Activated effector memory CD4-positive, alpha-beta T cell treated with Interleukin-2 at 50 U/mL for 16 hours (primary cell): ENCODE data around the gene SMO.
"Not testable (repeated sequence)": the region's sequence is repeated elsewhere in the genome, so short reads cannot be mapped to it uniquely, and the experiment has no call there.

Experiments used
- DNase-seq: peaks from one replicate; pipeline ENCODE4 v3.0.0-alpha.2; 2020

SMO gene

DNA sequence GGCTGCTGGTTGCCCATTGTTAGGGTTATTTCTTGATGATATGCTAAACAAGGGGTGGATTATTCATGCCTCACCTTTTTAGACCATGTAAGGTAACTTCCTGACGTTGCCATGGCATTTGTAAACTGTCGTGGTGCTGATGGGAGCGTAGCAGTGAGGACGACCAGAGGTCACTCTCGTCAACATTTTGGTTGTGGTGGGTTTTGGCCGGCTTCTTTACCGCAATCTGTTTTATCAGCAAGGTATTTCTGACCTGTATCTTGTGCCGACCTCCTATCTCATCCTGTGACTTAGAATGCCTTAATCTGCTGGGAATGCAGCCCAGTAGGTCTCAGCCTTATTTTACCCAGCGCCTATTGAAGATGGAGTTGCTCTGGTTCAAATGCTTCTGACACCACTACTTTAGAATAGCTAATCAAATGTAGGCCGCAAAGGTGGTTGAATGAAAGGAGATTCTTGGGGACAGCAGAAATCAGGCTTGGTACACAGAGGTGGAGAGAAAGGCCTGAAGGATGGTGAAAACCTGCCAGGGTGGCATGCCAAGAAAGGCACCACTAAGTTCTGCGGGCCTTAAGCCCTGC is 17.9 kb upstream of the SMO start:
- no peak for DNase-seq

GRCh38 chr7:129173861-129174260 is 14.6 kb upstream of the SMO start:
- DNase-seq = not testable (repeated sequence)

DNA sequence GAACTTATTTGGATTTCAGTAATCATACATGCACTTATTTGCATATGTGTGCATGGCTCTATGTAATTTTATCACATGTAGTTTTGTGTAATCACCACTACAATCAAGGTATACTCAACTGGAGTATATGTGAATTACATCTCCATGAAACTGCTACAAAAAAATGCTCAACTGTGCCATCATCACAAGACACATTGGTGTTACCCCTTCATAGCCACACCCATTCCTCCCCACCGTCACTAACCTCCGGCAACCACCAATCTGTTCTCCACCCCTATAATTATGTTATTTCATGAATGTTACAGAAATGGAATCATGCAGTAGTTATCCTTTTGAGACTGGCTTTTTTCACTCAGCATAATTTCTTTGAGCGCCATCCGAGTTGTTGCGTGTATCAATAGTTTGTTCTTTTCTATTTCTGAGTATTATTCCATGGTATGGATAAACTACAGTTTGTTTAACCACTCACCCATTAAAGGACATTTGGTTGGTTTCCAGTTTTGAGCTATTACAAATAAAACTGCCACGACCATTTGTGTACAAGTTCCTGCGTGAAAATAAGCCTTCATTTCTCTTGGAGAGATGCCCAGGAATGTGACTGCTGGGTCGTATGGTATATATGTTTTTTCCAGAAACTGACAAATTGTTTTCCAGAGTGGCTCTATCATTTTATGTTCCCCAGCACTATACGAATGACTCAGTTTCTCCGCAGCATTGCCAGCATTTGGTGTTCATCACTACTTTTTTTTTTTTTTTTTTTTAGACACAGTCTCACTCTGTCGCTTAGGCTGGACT is 11.3 kb upstream of the SMO start:
- no peak for DNase-seq

DNA sequence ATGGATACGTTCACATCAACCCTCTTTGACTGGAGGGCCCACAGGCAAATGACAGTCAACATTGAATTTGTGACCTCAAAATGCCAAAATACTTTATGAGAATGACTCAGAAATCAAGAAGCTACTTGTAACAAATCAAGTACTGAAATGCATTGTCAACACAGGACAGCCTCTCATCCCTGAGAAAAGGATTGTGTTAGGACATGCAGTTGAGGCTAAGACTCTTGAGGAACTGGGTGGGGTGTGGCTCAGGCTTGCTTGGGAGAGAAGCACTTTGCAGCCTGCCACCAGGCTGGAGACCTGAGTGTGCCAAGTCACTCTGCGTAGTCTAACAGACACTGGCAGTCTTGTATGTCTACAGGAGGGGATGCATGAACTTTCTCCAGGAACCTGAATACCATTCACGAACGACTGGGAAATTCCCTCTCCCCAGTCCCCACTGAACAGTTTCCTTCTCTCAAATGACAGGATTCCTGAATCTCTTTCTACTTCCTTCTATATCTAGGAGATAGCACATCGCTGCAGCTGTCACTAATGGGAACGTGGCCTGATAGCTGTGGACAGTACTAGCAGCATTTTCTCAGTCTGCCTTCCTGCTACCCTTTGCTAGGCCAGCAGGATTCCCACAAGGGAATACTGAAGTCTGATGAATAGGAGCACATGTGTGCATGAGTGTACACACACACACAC is 3.3 kb upstream of the SMO start:
- DNase-seq = no peak

GRCh38 chr7:129186749-129187260 is 1.6 kb upstream of the SMO start:
- DNase-seq = no peak

- no peak for DNase-seq
Observed at GRCh38 chr7:129187681-129188371, 607 bp upstream of the SMO start.

- no peak for DNase-seq
Observed at GRCh38 chr7:129188892-129189660, 643 bp downstream of the SMO start.

DNA sequence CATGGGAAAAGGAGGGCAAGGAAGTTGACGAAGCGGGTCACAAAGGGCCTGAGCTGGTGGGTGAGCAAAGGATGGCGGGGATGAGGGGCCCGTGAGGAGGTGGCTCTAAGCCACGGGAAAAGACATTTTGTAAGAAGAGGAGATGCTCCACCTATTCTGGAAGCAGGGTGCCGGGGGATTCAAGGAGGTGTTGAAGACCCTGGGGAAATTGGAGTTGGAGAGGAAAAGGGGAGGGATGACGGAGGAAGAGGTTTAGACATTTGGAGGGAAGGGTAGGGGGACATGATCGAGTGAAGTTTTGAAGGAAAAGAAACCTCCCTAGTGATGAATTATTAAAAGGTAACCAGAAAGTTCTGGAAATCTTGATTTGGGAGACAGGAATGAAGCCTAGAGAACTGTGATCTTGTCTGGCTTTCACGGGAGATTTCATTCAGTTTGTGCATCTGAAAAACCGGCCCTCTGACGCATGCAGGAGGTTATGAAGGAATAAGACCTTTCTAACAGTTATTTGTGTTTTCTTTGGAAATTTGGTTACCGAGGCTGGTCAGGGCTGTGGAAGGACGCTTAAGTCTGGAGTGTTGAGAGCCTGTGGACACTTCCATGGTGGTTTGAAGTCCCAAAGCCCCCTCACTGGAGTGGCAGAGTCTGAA is 1.4 kb downstream of the SMO start:
- no peak for DNase-seq

GRCh38 chr7:129191272-129191671 is 2.8 kb downstream of the SMO start:
- DNase-seq = no peak

DNA sequence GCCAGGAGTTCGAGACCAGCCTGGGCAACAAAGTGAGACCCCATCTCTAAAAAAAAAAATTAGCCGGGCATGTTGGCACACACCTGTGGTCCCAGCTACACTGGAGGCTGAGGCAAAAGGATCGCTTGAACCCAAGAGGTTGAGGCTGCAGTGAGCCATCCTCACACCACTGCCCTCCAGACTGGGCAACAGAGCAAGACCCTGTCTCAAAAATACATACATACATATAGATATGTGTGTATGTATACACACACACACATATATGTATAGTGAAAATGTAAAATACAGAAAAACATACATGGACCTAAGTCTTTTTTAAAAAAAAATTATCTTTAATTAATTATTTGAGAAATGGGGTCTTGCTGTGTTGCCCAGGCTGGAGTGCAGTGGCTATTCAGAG is 5.5 kb downstream of the SMO start:
- DNase-seq = no peak

GRCh38 chr7:129197771-129198170 is 9.3 kb downstream of the SMO start:
- no peak for DNase-seq

- no peak for DNase-seq
Observed at GRCh38 chr7:129199406-129199805, 11.0 kb downstream of the SMO start.

- DNase-seq = no peak
Observed at GRCh38 chr7:129202058-129202777, 13.8 kb downstream of the SMO start.

DNA sequence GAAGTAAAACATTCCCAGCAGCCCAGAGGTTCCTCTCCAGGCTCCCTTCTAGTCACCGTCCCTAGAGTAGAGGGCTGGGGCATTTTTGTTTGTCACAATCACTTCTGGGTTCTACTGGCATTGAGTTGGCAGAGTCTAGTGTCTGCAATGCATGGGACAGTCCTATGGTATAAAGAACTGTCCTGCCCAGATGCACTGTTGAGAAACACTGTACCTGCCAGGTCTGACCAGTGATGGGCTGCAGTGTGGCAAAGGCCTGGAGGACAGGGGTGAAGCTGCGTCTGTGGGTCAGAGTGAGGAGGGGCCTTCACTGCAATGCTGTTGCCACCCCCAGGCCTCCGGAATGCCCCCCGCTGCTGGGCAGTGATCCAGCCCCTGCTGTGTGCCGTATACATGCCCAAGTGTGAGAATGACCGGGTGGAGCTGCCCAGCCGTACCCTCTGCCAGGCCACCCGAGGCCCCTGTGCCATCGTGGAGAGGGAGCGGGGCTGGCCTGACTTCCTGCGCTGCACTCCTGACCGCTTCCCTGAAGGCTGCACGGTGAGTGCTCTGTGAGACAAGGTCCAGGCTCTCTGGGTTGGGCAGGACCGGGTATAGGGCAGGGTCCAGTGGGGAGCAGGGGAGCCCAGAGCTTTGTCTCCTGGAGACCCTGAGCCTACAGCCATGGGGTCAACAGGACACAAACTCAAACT is 14.8 kb downstream of the SMO start:
- no peak for DNase-seq

DNA sequence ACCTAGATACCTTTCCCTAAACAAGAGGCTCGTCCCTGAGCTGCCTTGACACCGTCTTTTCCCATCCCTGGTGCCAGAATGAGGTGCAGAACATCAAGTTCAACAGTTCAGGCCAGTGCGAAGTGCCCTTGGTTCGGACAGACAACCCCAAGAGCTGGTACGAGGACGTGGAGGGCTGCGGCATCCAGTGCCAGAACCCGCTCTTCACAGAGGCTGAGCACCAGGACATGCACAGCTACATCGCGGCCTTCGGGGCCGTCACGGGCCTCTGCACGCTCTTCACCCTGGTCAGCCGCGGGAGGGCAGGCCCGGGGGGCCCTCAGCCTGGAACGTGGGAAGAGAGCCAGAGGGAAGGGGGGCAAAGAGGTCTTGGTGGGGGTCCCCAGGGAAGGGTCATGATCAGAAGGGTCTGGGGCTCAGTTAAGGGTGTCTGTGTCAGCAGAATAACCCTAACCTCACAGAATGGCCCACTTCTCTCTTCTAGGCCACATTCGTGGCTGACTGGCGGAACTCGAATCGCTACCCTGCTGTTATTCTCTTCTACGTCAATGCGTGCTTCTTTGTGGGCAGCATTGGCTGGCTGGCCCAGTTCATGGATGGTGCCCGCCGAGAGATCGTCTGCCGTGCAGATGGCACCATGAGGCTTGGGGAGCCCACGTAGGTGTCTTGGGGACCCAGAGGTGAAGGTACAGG is 16.8 kb downstream of the SMO start:
- no peak for DNase-seq

- no peak for DNase-seq
Observed at GRCh38 chr7:129205987-129206785, 17.8 kb downstream of the SMO start.

DNA sequence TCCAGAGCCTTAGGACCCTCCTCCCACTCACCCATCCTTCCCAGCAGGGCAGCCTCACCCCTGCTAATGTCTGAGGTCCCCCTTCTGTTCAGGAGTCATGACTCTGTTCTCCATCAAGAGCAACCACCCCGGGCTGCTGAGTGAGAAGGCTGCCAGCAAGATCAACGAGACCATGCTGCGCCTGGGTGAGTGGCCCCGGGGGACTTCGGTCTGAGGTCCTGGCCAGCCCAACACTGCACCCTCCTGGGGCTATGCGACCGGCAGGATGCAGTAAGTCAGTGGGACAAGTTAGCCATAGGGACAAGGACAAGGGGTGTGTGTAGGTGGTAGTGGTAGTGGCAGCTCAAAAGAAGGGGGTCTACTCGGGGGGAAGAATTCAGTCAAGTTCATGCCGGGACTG is 20.2 kb downstream of the SMO start:
- DNase-seq = no peak

- no peak for DNase-seq
Observed at GRCh38 chr7:129209067-129209926, 20.9 kb downstream of the SMO start.
